CMK (cell line): ENCODE data around the gene ERBB4.

Experiments used
- DNase-seq: peaks from one replicate; pipeline ENCODE4 v3.0.0-alpha.2; 2010; ENCODE audit warnings: low read depth

ERBB4 gene

GRCh38 chr2:211396815-211397214, 1141.8 kb downstream of the ERBB4 start:
- no peak for DNase-seq

GRCh38 chr2:211391189-211391567, 1147.4 kb downstream of the ERBB4 start:
- DNase-seq, result no peak

GRCh38 chr2:211390536-211391188, 1147.9 kb downstream of the ERBB4 start:
- no peak for DNase-seq

GRCh38 chr2:211387734-211388133, 1150.9 kb downstream of the ERBB4 start:
- no peak for DNase-seq

- DNase-seq, result no peak
Observed at GRCh38 chr2:211380041-211380440, 1158.6 kb downstream of the ERBB4 start.

- no peak for DNase-seq
Observed at GRCh38 chr2:211376410-211376809, 1162.2 kb downstream of the ERBB4 start.

GRCh38 chr2:211373203-211373602, 1165.4 kb downstream of the ERBB4 start:
- no peak for DNase-seq

- no peak for DNase-seq
Observed at GRCh38 chr2:211371465-211371864, 1167.1 kb downstream of the ERBB4 start.

GRCh38 chr2:211368467-211368866, 1170.1 kb downstream of the ERBB4 start:
- DNase-seq, result no peak

- no peak for DNase-seq
Observed at GRCh38 chr2:211367711-211368110, 1170.9 kb downstream of the ERBB4 start.

- DNase-seq, result no peak
Observed at GRCh38 chr2:211367293-211367692, 1171.3 kb downstream of the ERBB4 start.

- DNase-seq, result no peak
Observed at GRCh38 chr2:211364911-211365310, 1173.7 kb downstream of the ERBB4 start.

GRCh38 chr2:211361383-211361782, 1177.2 kb downstream of the ERBB4 start:
- DNase-seq, result no peak

- no peak for DNase-seq
Observed at GRCh38 chr2:211359347-211359746, 1179.3 kb downstream of the ERBB4 start.

- no peak for DNase-seq
Observed at GRCh38 chr2:211358504-211358903, 1180.1 kb downstream of the ERBB4 start.

- no peak for DNase-seq
Observed at GRCh38 chr2:211354481-211354880, 1184.1 kb downstream of the ERBB4 start.

- DNase-seq, result no peak
Observed at GRCh38 chr2:211351987-211352386, 1186.6 kb downstream of the ERBB4 start.

GRCh38 chr2:211349031-211349430, 1189.6 kb downstream of the ERBB4 start:
- no peak for DNase-seq

GRCh38 chr2:211347328-211347727, 1191.3 kb downstream of the ERBB4 start:
- no peak for DNase-seq

GRCh38 chr2:211344289-211344688, 1194.3 kb downstream of the ERBB4 start:
- DNase-seq, result no peak

- DNase-seq, result no peak
Observed at GRCh38 chr2:211333377-211333776, 1205.2 kb downstream of the ERBB4 start.

GRCh38 chr2:211331736-211332135, 1206.9 kb downstream of the ERBB4 start:
- no peak for DNase-seq

GRCh38 chr2:211329882-211330281, 1208.7 kb downstream of the ERBB4 start:
- no peak for DNase-seq

- DNase-seq, result no peak
Observed at GRCh38 chr2:211329421-211329820, 1209.2 kb downstream of the ERBB4 start.

GRCh38 chr2:211328126-211328525, 1210.5 kb downstream of the ERBB4 start:
- DNase-seq, result no peak
